GM23338 (cell line): ENCODE data around the gene TRIM32. TPM values are rescaled to one million over a fixed set of nuclear protein-coding genes. Genes with fewer than 3 reads are reported as not detected.

ENCODE experiments used
- ATAC-seq: fragments of 200-7000 bp; cut with Tn5 transposase; 3 replicates; pipeline ENCODE4 v1.9.1; 2020
- DNase-seq: peaks from one replicate; pipeline ENCODE4 v3.0.0-alpha.2; 2015; ENCODE audit warnings: low spot score
- H2AFZ ChIP-seq: fragments of 200-600 bp; sonication (generic); 2 replicates; pipeline ENCODE4 v1.8.0; 2016; ENCODE audit warnings: antibody characterized with exemption, mild to moderate bottlenecking, moderate library complexity
- H3F3A ChIP-seq: fragments of 200-600 bp; sonication (generic); replicated peaks from 2 replicates; pipeline ENCODE4 v1.8.0; 2017; ENCODE audit warnings: antibody characterized with exemption, mixed run types, low read depth
- H3K27ac ChIP-seq: fragments of 200-600 bp; sonication (generic); 2 replicates; pipeline ENCODE4 v1.6.1; 2016; ENCODE audit warnings: low read depth
- H3K27me3 ChIP-seq: fragments of 200-600 bp; sonication (generic); 2 replicates; pipeline ENCODE4 v1.8.0; 2016; ENCODE audit warnings: mild to moderate bottlenecking, mixed run types, moderate library complexity; ENCODE audit not compliant: insufficient read depth
- H3K36me3 ChIP-seq: fragments of 200-600 bp; sonication (generic); 2 replicates; pipeline ENCODE4 v1.8.0; 2016; ENCODE audit warnings: mild to moderate bottlenecking; ENCODE audit not compliant: insufficient read depth
- H3K4me1 ChIP-seq: fragments of 200-600 bp; sonication (generic); 2 replicates; pipeline ENCODE4 v1.8.0; 2016; ENCODE audit warnings: mild to moderate bottlenecking, moderate library complexity; ENCODE audit not compliant: insufficient read depth
- H3K4me2 ChIP-seq: fragments of 200-600 bp; sonication (generic); 2 replicates; pipeline ENCODE4 v1.7.1; 2017; ENCODE audit warnings: mixed run types
- H3K4me3 ChIP-seq: fragments of 200-600 bp; sonication (generic); 2 replicates; pipeline ENCODE4 v1.6.1; 2016; ENCODE audit warnings: mixed run types
- H3K79me2 ChIP-seq: fragments of 200-600 bp; sonication (generic); replicated peaks from 2 replicates; pipeline ENCODE4 v1.8.0; 2017; ENCODE audit warnings: mild to moderate bottlenecking; ENCODE audit not compliant: insufficient read depth
- H3K9me2 ChIP-seq: fragments of 200-600 bp; sonication (generic); 2 replicates; pipeline ENCODE4 v1.8.0; 2017; ENCODE audit not compliant: insufficient read depth
- H4K20me1 ChIP-seq: fragments of 200-600 bp; sonication (generic); replicated peaks from 2 replicates; pipeline ENCODE4 v1.8.0; 2017; ENCODE audit warnings: mild to moderate bottlenecking; ENCODE audit not compliant: insufficient read depth
- H3K27ac Mint-ChIP-seq: 2 replicates; pipeline ENCODE4 v1.8.0; 2020; ENCODE audit warnings: inconsistent platforms, mild to moderate bottlenecking, moderate library complexity, mixed read lengths
- H3K27me3 Mint-ChIP-seq: 3 replicates; pipeline ENCODE4 v1.8.0; 2022; ENCODE audit warnings: low read depth, mild to moderate bottlenecking, moderate library complexity, mixed read lengths, inconsistent platforms; ENCODE audit not compliant: insufficient read depth, poor library complexity
- H3K36me3 Mint-ChIP-seq: 3 replicates; pipeline ENCODE4 v1.8.0; 2021; ENCODE audit warnings: low read depth, mild to moderate bottlenecking, inconsistent platforms, moderate library complexity, mixed read lengths
- H3K4me1 Mint-ChIP-seq: 3 replicates; pipeline ENCODE4 v1.8.0; 2020; ENCODE audit warnings: mild to moderate bottlenecking, inconsistent platforms, mixed read lengths
- H3K4me3 Mint-ChIP-seq: 3 replicates; pipeline ENCODE4 v1.8.0; 2021; ENCODE audit warnings: moderate library complexity, mild to moderate bottlenecking, inconsistent platforms, mixed read lengths
- H3K9me3 Mint-ChIP-seq: 3 replicates; pipeline ENCODE4 v1.8.0; 2020; ENCODE audit warnings: moderate library complexity, mild to moderate bottlenecking, inconsistent platforms, mixed read lengths
- CREB1 ChIP-seq: fragments of 250-450 bp; sonication (Bioruptor Pico); IDR thresholded peaks from 2 replicates; pipeline ENCODE4 v1.5.0; 2020; ENCODE audit warnings: low read depth, mild to moderate bottlenecking, moderate library complexity
- CTCF ChIP-seq, 2 experiments: fragments of 200-600 bp in 1 of 2; sonication (generic) in 1 of 2; conservative IDR thresholded peaks; 2 replicates each; pipeline versions ENCODE4 v1.5.1 to v1.6.1; 2016 to 2017; ENCODE audit warnings: antibody characterized with exemption in 2 of 2, low read depth in 2 of 2, mild to moderate bottlenecking in 2 of 2, moderate library complexity in 1 of 2
- EZH2 ChIP-seq: fragments of 200-600 bp; sonication (generic); IDR thresholded peaks from one replicate; pipeline ENCODE4 v1.8.0; 2017; ENCODE audit warnings: antibody characterized with exemption, mild to moderate bottlenecking, low read depth; ENCODE audit not compliant: unreplicated experiment
- EZH2phosphoT487 ChIP-seq: fragments of 200-600 bp; sonication (generic); IDR thresholded peaks from one replicate; pipeline ENCODE4 v1.8.1; 2018; ENCODE audit warnings: antibody characterized with exemption; ENCODE audit not compliant: unreplicated experiment
- JUNB ChIP-seq: IDR thresholded peaks from one replicate; pipeline ENCODE4 v1.6.1; 2016; ENCODE audit warnings: antibody characterized with exemption; ENCODE audit not compliant: unreplicated experiment
- NANOG ChIP-seq: IDR thresholded peaks from 2 replicates; pipeline ENCODE4 v1.6.1; 2016; ENCODE audit warnings: antibody characterized with exemption, borderline replicate concordance
- POLR2AphosphoS5 ChIP-seq: IDR thresholded peaks from 2 replicates; pipeline ENCODE4 v1.6.1; 2016; ENCODE audit warnings: antibody characterized with exemption, low read depth
- STAT1 ChIP-seq: IDR thresholded peaks from one replicate; pipeline ENCODE4 v1.6.1; 2016; ENCODE audit warnings: antibody characterized with exemption; ENCODE audit not compliant: unreplicated experiment
- ZNF331 ChIP-seq: fragments of 250-450 bp; sonication (Bioruptor Pico); IDR thresholded peaks from 2 replicates; pipeline ENCODE4 v1.5.0; 2020; ENCODE audit warnings: low read depth, mild to moderate bottlenecking, moderate library complexity
- ZNF462 ChIP-seq: fragments of 250-450 bp; sonication (Bioruptor Pico); IDR thresholded peaks from 2 replicates; pipeline ENCODE4 v1.5.0; 2020; ENCODE audit warnings: mild to moderate bottlenecking, moderate library complexity
- polyA plus RNA-seq: library from polyadenylated mRNA; unstranded; fragments of >200 nt; fragmentation: Nextera tagmentation; extraction: Ambion mirVana; gene quantifications from 2 replicates; pipeline ENCODE4 v1.2.1, GENCODE V29; 2016
- total RNA-seq: library from RNA; depleted of rRNA; stranded (reverse); fragments of >200 nt; shearing (Covaris generic); gene quantifications from 2 replicates; pipeline ENCODE4 v1.2.3, GENCODE V29; 2014

Gene TRIM32
- total and polyA plus RNA-seq, 2 experiments from 2014 or later, result 6.7 to 16.3 TPM

GRCh38 chr9:116668970-116669695, 18.0 kb upstream of the TRIM32 start (continued):
- TF ChIP-seq POLR2AphosphoS5, result no peak
- no peak for TF ChIP-seq NANOG
- TF ChIP-seq CTCF (conservative IDR thresholded peaks at IDR 0.05; ENCODE audit: low read depth in 2 of 2), result no peak
- no peak for TF ChIP-seq ZNF462 (CRISPR knock-in tag)
- no peak for TF ChIP-seq CREB1

GRCh38 chr9:116671605-116672004, 15.5 kb upstream of the TRIM32 start:
- H2AFZ ChIP-seq, result no peak overlapping the region
- H3K4me3 ChIP-seq, result no peak overlapping the region
- no peaks in the 10 kb centered on the region for H3K27me3 ChIP-seq
- no peak for DNase-seq
- H3K4me1 Mint-ChIP-seq, result no peaks in the 10 kb centered on the region
- no peaks in the 10 kb centered on the region for H3K4me1 ChIP-seq
- H3K27ac Mint-ChIP-seq, result no peak overlapping the region
- H3F3A ChIP-seq, result no peaks in the 10 kb centered on the region
- H3K79me2 ChIP-seq, result no peaks in the 10 kb centered on the region
- no peak for ATAC-seq
- no peak overlapping the region for H3K27ac ChIP-seq
- H3K36me3 Mint-ChIP-seq, result peaks cover 54% of the 10 kb centered on the region
- peaks cover 4% of the 10 kb centered on the region; the same call in 1 of the 2 replicates for H3K36me3 ChIP-seq
- H4K20me1 ChIP-seq, result no peaks in the 10 kb centered on the region
- peaks cover 2% of the 10 kb centered on the region for H3K27me3 Mint-ChIP-seq
- H3K4me2 ChIP-seq, result no peak overlapping the region
- no peak overlapping the region for H3K4me3 Mint-ChIP-seq
- H3K9me3 Mint-ChIP-seq, result peaks cover 50% of the 10 kb centered on the region
- H3K9me2 ChIP-seq, result no peaks in the 10 kb centered on the region; the same call in 1 of the 2 replicates
- no peak for TF ChIP-seq NANOG
- no peak for TF ChIP-seq CTCF (conservative IDR thresholded peaks at IDR 0.05; ENCODE audit: low read depth in 2 of 2)
- TF ChIP-seq ZNF331, result no peak
- no peak for TF ChIP-seq EZH2
- no peak for TF ChIP-seq JUNB
- TF ChIP-seq CREB1, result no peak
- TF ChIP-seq POLR2AphosphoS5, result no peak
- TF ChIP-seq STAT1, result no peak
- no peak for TF ChIP-seq EZH2phosphoT487
